Measurements from ENCODE around the gene CYP4F2. TPM values are rescaled to one million over a fixed set of nuclear protein-coding genes. Genes with fewer than 3 reads are reported as not detected.
"Not testable (repeated sequence)": the region's sequence is repeated elsewhere in the genome, so short reads cannot be mapped to it uniquely, and the experiment has no call there.

The CYP4F2 gene
- total RNA-seq, 1 donor from 2014 or later, result not detected

DNA sequence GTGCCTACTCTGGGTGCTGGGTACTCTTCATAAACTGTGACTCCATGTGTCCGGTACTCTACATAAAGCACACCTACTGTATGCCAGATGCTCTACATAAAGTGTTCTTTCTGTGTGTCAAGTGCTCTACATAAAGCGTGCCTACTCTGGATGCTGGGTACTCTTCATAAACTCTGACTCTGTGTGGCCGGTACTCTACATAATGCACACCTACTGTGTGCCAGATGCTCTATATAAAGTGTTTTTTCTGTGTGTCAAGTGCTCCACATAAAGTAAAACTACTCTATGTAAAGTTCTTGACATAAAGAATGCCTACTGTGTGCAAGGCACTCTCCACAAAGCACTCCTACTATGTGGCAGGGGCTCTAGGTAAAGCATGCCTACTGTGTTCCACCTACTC is 38.3 kb upstream of the CYP4F2 start:
- Mint-ChIP-seq H3K4me3 (no peak overlapping the region), H3K27me3 (no peaks in the 10 kb centered on the region), H3K36me3 (no peaks in the 10 kb centered on the region), H3K9me3 (no peaks in the 10 kb centered on the region), H3K27ac (no peak overlapping the region), H3K4me1 (ENCODE audit: unreplicated experiment) (no peaks in the 10 kb centered on the region)
- DNase-seq (ENCODE audit: extremely low spot score, unreplicated experiment), result no peak
- TF ChIP-seq, protein P1, sequence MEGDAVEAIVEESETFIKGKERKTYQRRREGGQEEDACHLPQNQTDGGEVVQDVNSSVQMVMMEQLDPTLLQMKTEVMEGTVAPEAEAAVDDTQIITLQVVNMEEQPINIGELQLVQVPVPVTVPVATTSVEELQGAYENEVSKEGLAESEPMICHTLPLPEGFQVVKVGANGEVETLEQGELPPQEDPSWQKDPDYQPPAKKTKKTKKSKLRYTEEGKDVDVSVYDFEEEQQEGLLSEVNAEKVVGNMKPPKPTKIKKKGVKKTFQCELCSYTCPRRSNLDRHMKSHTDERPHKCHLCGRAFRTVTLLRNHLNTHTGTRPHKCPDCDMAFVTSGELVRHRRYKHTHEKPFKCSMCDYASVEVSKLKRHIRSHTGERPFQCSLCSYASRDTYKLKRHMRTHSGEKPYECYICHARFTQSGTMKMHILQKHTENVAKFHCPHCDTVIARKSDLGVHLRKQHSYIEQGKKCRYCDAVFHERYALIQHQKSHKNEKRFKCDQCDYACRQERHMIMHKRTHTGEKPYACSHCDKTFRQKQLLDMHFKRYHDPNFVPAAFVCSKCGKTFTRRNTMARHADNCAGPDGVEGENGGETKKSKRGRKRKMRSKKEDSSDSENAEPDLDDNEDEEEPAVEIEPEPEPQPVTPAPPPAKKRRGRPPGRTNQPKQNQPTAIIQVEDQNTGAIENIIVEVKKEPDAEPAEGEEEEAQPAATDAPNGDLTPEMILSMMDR (conservative IDR thresholded peaks at IDR 0.05), result no peak

DNA sequence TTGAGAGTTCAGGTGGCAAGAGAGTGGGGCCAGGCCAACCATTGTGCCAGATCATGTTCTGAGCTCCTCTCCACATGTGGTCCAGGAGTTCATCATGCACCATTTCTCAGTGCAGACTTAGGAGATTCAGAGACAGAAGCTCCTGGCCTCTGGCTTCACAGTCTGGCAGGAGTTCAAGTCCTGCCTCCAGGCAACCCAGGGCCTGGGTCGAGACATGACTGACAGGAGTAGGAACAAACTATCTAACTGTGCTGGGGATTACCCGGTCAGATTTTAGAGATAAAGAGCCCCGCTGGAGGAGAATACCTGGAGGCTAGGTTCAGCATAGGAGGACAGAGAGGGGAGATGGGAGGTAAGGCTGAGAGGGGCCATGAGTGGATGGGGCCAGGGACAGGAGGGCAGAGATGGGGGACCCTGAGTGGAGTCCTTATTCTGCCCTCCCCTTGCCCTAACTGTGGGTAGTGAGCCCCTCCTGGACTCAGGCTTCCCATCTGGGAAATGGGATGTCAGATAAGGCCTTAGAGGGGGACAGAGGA is 37.4 kb upstream of the CYP4F2 start:
- Mint-ChIP-seq H3K36me3 (no peaks in the 10 kb centered on the region), H3K27ac (no peak overlapping the region), H3K9me3 (no peaks in the 10 kb centered on the region), H3K4me1 (ENCODE audit: unreplicated experiment) (no peaks in the 10 kb centered on the region), H3K4me3 (no peak overlapping the region), H3K27me3 (no peaks in the 10 kb centered on the region)
- TF ChIP-seq, protein P1 (conservative IDR thresholded peaks at IDR 0.05), result no peak
- no peak for DNase-seq (ENCODE audit: extremely low spot score, unreplicated experiment)

DNA sequence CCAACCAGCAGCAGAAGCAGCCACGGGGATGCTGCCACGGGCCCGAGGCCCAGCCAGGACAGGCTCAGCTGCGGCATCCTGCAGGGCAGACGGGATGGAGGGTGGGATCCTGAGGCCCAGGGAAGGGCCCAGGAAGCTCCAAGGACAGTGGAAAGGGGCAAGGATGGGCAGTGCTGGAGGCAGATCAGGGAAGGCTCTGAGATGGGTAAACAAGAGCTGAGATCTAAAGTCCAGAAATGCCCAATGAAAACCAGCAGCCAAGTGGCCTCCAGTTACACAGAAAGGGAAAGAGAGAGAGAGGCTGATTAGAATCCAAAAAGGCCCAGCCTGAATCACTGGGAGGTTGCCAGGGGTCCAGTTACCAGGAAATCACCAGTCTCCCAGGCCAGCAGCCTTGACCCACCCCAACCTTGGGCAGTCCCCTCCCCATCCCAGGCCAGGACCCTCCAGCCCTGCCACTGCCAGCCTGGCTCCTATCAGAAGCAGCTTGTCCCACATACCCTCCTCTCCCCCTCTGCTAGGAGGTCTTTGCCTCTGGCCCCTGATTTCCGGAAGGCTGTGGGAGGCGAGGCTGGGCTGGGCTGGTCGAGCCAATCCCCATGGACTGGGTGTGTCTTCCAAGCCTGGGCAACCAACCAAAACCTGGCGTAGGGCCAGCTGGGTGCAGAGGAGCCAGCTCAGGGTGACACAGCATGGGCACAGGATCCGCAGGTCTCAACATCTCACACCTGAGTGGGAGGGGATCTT is 36.6 kb upstream of the CYP4F2 start, which contains the start of gene CYP4F11:
Gene CYP4F11, minus strand, starts transcription at position 198 of the 747 bp plus-strand sequence. Its CDS starts 121 bp downstream, at position 77.
- TF ChIP-seq, protein P1 (conservative IDR thresholded peaks at IDR 0.05), result no peak
- H3K9me3 Mint-ChIP-seq, result no peaks in the 10 kb centered on the region
- no peak within 1 kb of the TSS for H3K4me3 Mint-ChIP-seq
- no peaks in the 10 kb centered on the region for H3K27me3 Mint-ChIP-seq
- H3K27ac Mint-ChIP-seq, result no peak within 1 kb of the TSS
- DNase-seq (ENCODE audit: extremely low spot score, unreplicated experiment), result no peak
- no peaks in the 10 kb centered on the region for H3K4me1 Mint-ChIP-seq (ENCODE audit: unreplicated experiment)
- H3K36me3 Mint-ChIP-seq, result no peaks in the 10 kb centered on the region

DNA sequence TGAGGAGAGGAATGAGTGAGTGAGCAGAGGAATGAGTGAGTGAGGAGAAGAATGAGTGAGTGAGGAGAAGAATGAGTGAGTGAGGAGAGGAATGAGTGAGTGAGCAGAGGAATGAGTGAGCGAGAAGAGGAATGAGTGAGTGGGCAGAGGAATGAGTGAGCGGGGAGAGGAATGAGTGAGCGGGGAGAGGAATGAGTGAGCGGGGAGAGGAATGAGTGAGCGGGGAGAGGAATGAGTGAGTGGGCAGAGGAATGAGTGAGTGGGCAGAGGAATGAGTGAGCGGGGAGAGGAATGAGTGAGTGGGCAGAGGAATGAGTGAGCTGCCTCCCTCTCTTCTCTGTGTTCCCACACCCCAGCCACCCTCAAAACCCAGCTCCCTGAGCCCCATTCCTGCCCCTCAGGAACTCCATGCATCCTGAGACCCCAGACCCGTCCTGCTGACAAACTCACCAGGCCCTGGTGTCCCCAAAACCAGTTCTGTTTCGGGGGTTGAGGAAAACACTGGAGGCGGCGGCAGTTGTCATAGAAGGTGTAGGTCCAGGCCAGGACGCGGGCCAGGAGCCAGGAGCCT is 36.0 kb upstream of the CYP4F2 start:
- H3K27ac Mint-ChIP-seq; H3K36me3 Mint-ChIP-seq; H3K4me3 Mint-ChIP-seq; H3K4me1 Mint-ChIP-seq (ENCODE audit: unreplicated experiment); H3K27me3 Mint-ChIP-seq; H3K9me3 Mint-ChIP-seq; DNase-seq (ENCODE audit: extremely low spot score, unreplicated experiment): not testable (repeated sequence)

DNA sequence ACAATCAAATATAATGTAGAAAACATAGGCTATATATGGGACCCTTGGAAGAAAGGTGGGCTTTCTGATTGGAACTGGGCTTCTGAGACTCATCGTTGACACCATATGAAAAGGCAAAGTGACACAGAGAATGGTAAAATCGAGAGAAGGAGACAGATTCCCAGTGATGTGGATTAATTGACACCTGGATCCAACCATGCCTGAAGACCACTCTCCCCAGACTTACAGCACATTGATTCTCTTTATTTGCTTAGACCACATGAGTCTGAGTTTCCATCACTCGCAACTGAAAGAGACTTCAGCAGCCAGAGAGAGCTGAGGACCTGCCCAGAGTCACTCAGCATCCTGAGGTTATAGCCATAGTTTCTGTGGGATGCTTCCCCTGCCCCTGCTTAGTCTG is 30.4 kb upstream of the CYP4F2 start:
- no peak for DNase-seq (ENCODE audit: extremely low spot score, unreplicated experiment)
- TF ChIP-seq, protein P1 (conservative IDR thresholded peaks at IDR 0.05), result no peak
- no peaks in the 10 kb centered on the region for H3K36me3 Mint-ChIP-seq
- H3K4me1 Mint-ChIP-seq (ENCODE audit: unreplicated experiment), result no peaks in the 10 kb centered on the region
- H3K4me3 Mint-ChIP-seq, result no peak overlapping the region
- H3K27ac Mint-ChIP-seq, result no peak overlapping the region
- H3K9me3 Mint-ChIP-seq, result peaks cover 11% of the 10 kb centered on the region
- no peaks in the 10 kb centered on the region for H3K27me3 Mint-ChIP-seq

DNA sequence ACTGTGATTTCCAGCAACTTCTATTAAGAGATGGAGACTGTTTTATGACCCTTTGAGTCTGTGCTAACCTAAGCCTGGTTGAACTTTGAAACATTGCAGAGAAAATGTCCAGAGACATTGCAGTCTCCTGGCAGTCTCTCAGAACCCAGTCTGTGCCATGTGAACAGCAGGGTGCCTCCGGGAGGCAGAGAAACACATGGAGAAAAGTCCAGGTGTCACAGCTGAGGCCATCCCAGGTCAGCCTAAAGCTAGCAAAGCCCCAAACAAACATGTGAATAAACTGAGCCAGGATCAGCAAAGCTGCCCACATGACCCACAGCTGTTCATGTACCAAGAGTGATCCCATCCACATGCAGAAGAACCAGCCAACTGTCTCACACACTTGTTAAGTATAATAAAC is 28.6 kb upstream of the CYP4F2 start:
- no peaks in the 10 kb centered on the region for H3K4me1 Mint-ChIP-seq (ENCODE audit: unreplicated experiment)
- no peak overlapping the region for H3K4me3 Mint-ChIP-seq
- no peaks in the 10 kb centered on the region for H3K36me3 Mint-ChIP-seq
- no peak overlapping the region for H3K27ac Mint-ChIP-seq
- DNase-seq (ENCODE audit: extremely low spot score, unreplicated experiment), result no peak
- TF ChIP-seq, protein P1 (conservative IDR thresholded peaks at IDR 0.05), result no peak
- H3K27me3 Mint-ChIP-seq, result no peaks in the 10 kb centered on the region
- H3K9me3 Mint-ChIP-seq, result peaks cover 14% of the 10 kb centered on the region

Data from type B pancreatic cell (in vitro differentiated cells).